Activated T-helper 1 cell treated with anti-CD3 and anti-CD28 coated beads, Interleukin-12 subunit alpha, Interleukin-12 subunit beta, Interleukin-2, Interleukin-4 antibody, amounts not matched to agents 30 ng/mL and 10 ng/mL and 1 ng/mL, durations not matched to agents 14 hours and 24 hours and 36 hours (primary cell): Measurements from ENCODE around the gene GNAQ. TPM values are rescaled to one million over a fixed set of nuclear protein-coding genes. Genes with fewer than 3 reads are reported as not detected.
"Not testable (repeated sequence)": the region's sequence is repeated elsewhere in the genome, so short reads cannot be mapped to it uniquely, and the experiment has no call there.

ENCODE experiments used
- DNase-seq: peaks from one replicate; pipeline ENCODE4 v3.0.0; 2021; ENCODE audit warnings: low spot score
- H3K27ac Mint-ChIP-seq: one replicate; pipeline ENCODE4 v1.8.0; 2021; ENCODE audit warnings: mild to moderate bottlenecking, mixed read lengths
- H3K27me3 Mint-ChIP-seq: one replicate; pipeline ENCODE4 v1.8.0; 2022; ENCODE audit warnings: mild to moderate bottlenecking, moderate library complexity, mixed read lengths; ENCODE audit not compliant: insufficient read depth
- H3K36me3 Mint-ChIP-seq: one replicate; pipeline ENCODE4 v1.8.0; 2021; ENCODE audit warnings: low read depth, mixed read lengths
- H3K4me1 Mint-ChIP-seq: one replicate; pipeline ENCODE4 v1.8.0; 2021; ENCODE audit warnings: low read depth, mixed read lengths
- H3K4me3 Mint-ChIP-seq: one replicate; pipeline ENCODE4 v1.8.0; 2021; ENCODE audit warnings: mild to moderate bottlenecking, moderate library complexity, mixed read lengths
- H3K9me3 Mint-ChIP-seq: one replicate; pipeline ENCODE4 v1.8.0; 2021; ENCODE audit warnings: mixed read lengths
- intact Hi-C: fragments of 100-400 bp; cut with micrococcal nuclease; formaldehyde crosslinking; loops from one replicate; pipeline ENCODE4 v1.15.1; 2024
- total RNA-seq: library from RNA; stranded (reverse); gene quantifications from 2 replicates; pipeline ENCODE4 v1.2.3, GENCODE V29; 2022

The GNAQ gene
- total RNA-seq, 1 donor from 2014 or later, result 27.0 TPM

DNA sequence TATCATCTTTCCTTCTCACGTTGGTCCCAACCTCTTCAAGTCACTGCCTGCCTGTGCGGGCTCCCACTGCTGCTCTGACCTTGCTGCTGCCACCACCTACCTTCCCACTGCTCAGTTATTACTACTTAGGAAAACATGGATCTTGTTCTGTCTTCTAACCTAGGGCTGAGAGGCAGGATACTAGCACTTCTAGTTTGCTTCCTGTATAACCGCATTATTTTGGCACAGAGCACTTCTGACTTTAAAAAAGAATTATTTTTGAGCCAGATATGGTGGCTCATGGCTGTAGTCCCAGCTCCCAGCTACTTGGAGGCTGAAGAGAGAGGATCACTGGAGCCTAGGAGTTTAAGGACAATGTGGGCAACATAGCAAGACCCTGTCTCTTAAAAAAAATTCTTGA lies 248.1 kb downstream of the GNAQ start:
- H3K36me3 Mint-ChIP-seq, result peaks cover 21% of the 10 kb centered on the region
- H3K9me3 Mint-ChIP-seq, result no peaks in the 10 kb centered on the region
- intact Hi-C loops, result no loop called here
- H3K4me1 Mint-ChIP-seq, result peaks cover 34% of the 10 kb centered on the region
- no peak overlapping the region for H3K4me3 Mint-ChIP-seq
- no peak overlapping the region for H3K27ac Mint-ChIP-seq
- no peak for DNase-seq
- H3K27me3 Mint-ChIP-seq, result no peaks in the 10 kb centered on the region

DNA sequence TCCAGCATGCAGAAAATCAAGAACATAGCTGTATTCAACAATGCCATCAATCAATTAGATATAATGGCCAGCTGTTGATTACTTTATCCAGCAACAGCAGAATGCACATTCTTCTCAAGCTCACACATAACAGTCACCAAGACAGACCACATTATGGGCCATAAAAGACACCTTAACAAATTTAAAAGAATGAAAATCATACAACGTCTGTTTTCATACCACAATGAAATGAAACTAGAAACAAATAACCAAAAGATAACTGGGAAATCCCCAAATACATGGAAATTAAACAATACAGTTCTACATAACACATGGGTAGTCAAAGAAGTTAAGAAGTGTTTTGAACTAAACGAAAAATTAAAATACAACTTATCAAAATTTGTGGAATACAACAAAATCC lies 252.6 kb downstream of the GNAQ start:
- Mint-ChIP-seq H3K9me3 (peaks cover 17% of the 10 kb centered on the region), H3K36me3 (peaks cover 36% of the 10 kb centered on the region), H3K4me1 (peaks cover 48% of the 10 kb centered on the region)

DNA sequence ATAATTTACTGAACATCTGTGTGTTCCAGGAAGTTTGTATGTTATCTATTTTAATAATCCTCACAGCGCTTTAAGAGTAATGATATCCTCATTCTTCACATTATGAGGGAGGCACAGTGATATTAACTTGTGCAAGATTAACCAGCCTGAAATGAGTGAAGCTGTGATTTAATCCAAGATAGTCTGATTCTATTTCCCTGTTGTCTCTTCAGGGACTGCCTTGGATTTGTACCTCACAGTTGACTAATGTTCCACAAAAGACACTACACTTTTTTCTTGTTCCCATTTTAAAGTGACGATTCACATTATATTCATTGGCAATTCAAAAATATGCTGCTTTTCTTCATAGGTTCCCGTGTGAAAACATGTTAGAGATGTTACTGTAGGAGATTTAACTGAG lies 258.2 kb downstream of the GNAQ start:
- intact Hi-C loops, result no loop called here
- peaks cover 13% of the 10 kb centered on the region for H3K4me1 Mint-ChIP-seq
- peaks cover 16% of the 10 kb centered on the region for H3K9me3 Mint-ChIP-seq
- DNase-seq, result no peak
- no peak overlapping the region for H3K27ac Mint-ChIP-seq
- H3K4me3 Mint-ChIP-seq, result no peak overlapping the region
- no peaks in the 10 kb centered on the region for H3K27me3 Mint-ChIP-seq
- H3K36me3 Mint-ChIP-seq, result peaks cover 20% of the 10 kb centered on the region

More for the DNA sequence above, 252.6 kb downstream of the GNAQ start:
- intact Hi-C loops, result loop anchor here (1.0 to 5.0 kb wide), 3 partner anchors 22 to 52 kb away; no protein-coding TSS in a partner anchor
- no peak for DNase-seq
- H3K4me3 Mint-ChIP-seq, result peak overlapping the region; percentile 76
- H3K27me3 Mint-ChIP-seq, result no peaks in the 10 kb centered on the region
- H3K27ac Mint-ChIP-seq, result peak overlapping the region; percentile 85

DNA sequence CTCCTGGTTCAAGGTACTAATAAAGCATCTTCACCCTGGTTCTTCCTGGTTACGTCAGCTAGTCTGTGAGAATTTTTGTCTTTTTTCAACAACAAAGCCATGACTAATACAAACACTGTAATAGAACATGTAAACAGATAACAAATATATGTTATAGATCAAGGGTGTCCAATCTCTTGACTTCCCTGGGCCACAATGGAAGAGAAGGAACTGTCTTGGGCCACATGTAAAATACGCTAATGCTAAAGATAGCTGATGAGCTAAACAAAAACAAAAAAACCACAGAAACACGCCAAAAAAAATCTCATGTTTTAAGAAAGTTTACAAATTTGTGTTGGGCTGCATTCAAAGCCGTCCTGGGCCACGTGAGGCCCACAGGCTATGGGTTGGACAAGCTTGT lies 259.0 kb downstream of the GNAQ start:
- Mint-ChIP-seq H3K27ac (no peak overlapping the region), H3K4me3 (no peak overlapping the region), H3K27me3 (no peaks in the 10 kb centered on the region), H3K36me3 (peaks cover 15% of the 10 kb centered on the region), H3K9me3 (peaks cover 12% of the 10 kb centered on the region), H3K4me1 (peaks cover 9% of the 10 kb centered on the region)
- no peak for DNase-seq
- intact Hi-C loops, result no loop called here

DNA sequence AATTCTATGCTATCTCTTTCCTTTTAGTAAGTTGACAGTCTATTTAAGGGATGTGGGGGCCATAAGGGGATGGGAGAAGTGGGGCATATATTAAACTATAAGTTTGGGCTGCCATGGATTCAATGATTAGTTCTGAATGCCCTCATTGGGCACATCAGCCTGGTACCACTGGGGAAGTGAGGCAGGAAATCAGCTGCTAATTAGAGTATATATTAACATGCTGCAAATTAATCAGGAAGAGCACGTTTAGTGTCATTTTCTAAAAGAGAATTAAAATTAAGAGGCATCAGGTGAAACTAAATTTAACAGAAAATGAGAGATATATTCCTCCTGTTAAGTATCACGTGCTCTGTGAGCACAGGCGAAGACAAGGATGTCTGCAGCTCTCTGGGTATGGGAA lies 260.4 kb downstream of the GNAQ start:
- Mint-ChIP-seq H3K36me3 (peaks cover 7% of the 10 kb centered on the region), H3K4me3 (no peak overlapping the region), H3K9me3 (peaks cover 2% of the 10 kb centered on the region), H3K4me1 (peaks cover 3% of the 10 kb centered on the region), H3K27ac (no peak overlapping the region), H3K27me3 (no peaks in the 10 kb centered on the region)
- intact Hi-C loops, result loop anchor here (2.0 kb wide), 1 partner anchor 40 kb away; no protein-coding TSS in a partner anchor
- DNase-seq, result no peak

DNA sequence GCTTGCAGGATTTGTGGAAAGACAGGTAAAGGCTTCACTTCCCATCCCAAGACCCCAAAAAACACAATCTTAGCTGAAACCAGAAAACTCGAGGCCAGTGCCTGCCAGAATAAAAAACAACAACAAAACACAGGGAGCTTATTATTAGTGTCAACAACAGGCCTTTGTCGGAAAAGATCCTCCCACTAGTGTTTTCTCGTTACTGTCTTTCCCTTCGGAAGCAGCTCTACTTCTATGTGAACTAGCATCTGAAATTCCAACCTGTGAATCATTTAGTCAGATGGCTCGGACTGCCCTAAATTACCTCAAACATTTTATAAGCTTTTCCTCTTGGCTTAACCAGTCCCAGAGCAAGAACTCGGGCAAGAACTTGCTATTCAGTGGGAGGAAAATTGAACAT lies 261.3 kb downstream of the GNAQ start:
- intact Hi-C loops, result loop anchor here (2.0 kb wide), 1 partner anchor 40 kb away; no protein-coding TSS in a partner anchor
- Mint-ChIP-seq H3K4me1 (peaks cover 6% of the 10 kb centered on the region), H3K36me3 (peaks cover 9% of the 10 kb centered on the region), H3K27ac (no peak overlapping the region), H3K4me3 (no peak overlapping the region), H3K27me3 (no peaks in the 10 kb centered on the region), H3K9me3 (no peaks in the 10 kb centered on the region)
- DNase-seq, result no peak

DNA sequence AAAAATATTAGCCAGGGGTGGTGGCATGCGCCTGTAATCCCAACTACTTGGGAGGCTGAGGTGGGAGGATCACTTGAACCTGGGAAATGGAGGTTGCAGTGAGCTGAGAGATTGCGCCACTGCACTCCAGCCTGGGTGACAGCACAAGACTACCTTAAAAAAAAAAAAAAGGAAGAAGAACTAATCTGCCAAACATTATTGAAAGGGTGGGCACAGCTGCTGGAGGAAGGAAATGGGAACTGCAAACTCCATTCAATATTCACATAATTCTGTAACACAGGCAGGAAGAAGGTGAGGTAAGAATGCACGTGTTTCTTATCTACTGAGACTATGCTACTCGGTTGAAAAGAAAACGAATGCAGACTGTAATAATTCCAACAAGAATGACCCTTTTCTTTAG lies 262.4 kb downstream of the GNAQ start:
- H3K36me3 Mint-ChIP-seq, result peaks cover 9% of the 10 kb centered on the region
- H3K27me3 Mint-ChIP-seq, result no peaks in the 10 kb centered on the region
- H3K9me3 Mint-ChIP-seq, result no peaks in the 10 kb centered on the region
- H3K27ac Mint-ChIP-seq, result peak overlapping the region; percentile 34
- H3K4me3 Mint-ChIP-seq, result no peak overlapping the region
- peaks cover 13% of the 10 kb centered on the region for H3K4me1 Mint-ChIP-seq
- no peak for DNase-seq
- intact Hi-C loops, result loop anchor here (5.0 kb wide), 1 partner anchor 292 kb away; no protein-coding TSS in a partner anchor

DNA sequence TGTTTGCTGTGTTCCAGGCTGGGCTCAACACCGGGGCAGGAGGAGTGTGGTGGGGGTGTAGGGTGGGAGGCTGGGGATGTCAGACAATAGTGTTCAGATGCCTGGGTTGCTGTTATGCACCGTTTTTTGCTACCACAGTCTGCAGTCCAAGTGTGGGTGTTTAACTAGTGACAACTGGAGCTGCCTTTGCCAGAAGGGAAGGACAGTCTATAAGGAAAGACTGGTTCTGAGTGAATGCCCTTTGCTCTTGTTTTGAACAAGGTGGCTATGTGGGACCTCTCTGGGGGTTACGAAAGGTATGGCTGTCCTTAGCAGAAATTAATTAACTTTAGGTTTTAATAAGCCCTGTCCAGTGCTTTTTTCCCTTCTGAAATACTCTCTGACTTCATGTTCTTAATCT lies 265.0 kb downstream of the GNAQ start:
- Mint-ChIP-seq H3K27ac (no peak overlapping the region), H3K36me3 (peaks cover 7% of the 10 kb centered on the region), H3K27me3 (no peaks in the 10 kb centered on the region), H3K9me3 (no peaks in the 10 kb centered on the region), H3K4me3 (no peak overlapping the region), H3K4me1 (peaks cover 13% of the 10 kb centered on the region)
- intact Hi-C loops, result loop anchor here (5.0 kb wide), 1 partner anchor 289 kb away; no protein-coding TSS in a partner anchor
- DNase-seq, result no peak

DNA sequence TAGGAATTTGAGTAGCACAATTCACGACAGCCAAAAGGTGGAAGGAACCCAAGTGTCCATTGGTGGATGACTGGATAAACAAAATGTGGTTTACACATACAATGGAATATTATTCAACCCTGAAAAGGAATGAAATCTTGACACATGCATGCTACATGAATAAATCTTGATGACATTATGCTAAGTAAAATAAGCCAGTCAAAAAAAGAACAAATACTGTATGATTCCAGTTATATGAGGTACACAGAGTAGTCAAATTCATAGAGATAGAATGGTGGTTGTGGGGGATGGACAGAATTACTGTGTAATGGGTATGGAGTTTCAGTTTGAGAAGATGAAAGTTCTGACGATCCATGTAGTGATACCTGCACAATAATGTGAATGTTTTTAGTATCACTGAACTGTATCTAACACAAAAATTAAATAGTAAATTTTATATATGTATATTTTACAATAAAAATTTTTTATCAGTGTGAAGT lies 265.8 kb downstream of the GNAQ start:
- Mint-ChIP-seq H3K36me3 (peaks cover 7% of the 10 kb centered on the region), H3K9me3 (no peaks in the 10 kb centered on the region), H3K4me1 (peaks cover 13% of the 10 kb centered on the region), H3K27ac (peak overlapping the region; percentile 24), H3K27me3 (no peaks in the 10 kb centered on the region), H3K4me3 (no peak overlapping the region)
- no peak for DNase-seq
- intact Hi-C loops, result loop anchor here (5.0 kb wide), 1 partner anchor 289 kb away; no protein-coding TSS in a partner anchor

DNA sequence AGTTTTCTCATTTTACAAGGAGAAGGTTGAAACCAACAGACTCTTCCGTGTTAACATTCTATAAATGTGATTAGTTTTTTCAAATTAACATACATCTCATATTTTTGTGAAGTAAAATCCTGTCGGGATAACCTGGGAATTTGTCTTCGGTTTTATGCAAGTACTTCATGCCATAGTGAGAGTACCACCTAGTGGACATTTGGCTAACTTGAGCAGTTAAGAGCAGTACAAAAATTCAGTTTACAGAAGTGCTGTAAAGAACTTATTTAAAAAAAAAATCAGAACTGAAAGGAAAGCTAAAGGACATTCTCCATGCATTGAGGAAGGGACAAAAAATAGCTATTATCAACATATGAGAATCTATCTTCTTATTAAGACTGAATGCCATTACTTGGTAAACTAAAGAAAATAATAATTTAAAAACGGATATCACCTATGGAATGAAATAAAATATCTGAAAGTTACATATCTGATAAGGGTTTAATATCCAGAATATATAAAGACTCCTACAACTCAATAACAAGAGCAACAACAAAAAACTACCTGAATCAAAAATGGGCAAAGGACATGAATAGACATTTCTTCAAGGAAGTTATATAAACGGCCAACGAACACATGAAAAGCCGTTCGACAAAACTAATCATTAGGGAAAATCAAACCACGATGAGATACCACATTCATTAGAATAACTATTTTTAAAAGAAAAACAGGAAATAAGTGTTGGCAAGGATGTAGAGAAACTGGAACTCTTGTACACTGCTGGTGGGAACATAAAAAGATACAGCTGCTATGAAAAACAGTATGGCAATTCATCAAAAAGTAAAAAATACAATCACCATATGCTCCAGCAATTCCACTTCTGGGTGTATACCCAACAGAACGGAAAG lies 266.5 kb downstream of the GNAQ start:
- no peak overlapping the region for H3K27ac Mint-ChIP-seq
- intact Hi-C loops, result loop anchor here (5.0 kb wide), 1 partner anchor 288 kb away; no protein-coding TSS in a partner anchor
- peaks cover 7% of the 10 kb centered on the region for H3K36me3 Mint-ChIP-seq
- H3K9me3 Mint-ChIP-seq, result no peaks in the 10 kb centered on the region
- H3K27me3 Mint-ChIP-seq, result no peaks in the 10 kb centered on the region
- H3K4me1 Mint-ChIP-seq, result peaks cover 13% of the 10 kb centered on the region
- DNase-seq, result no peak
- H3K4me3 Mint-ChIP-seq, result no peak overlapping the region

DNA sequence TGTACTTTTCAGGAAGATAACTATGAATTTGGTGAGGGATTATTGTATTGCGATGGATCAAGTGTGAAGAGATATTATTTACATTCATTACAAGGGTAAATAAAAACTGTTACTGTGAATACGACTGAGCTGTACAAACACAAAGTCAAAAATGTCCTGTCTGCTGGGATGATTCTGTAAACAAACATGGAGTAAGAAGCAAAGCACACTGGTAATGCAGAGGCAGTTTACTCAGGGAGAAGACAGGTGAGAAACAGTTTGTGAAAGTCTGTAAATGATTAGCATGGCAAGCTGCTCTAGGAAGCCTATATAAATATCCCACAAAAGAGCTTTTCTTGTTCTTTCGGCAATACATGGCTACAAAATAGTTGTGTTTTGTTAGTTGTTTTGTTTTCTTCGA lies 268.0 kb downstream of the GNAQ start:
- no peaks in the 10 kb centered on the region for H3K9me3 Mint-ChIP-seq
- H3K36me3 Mint-ChIP-seq, result peaks cover 7% of the 10 kb centered on the region
- no peaks in the 10 kb centered on the region for H3K27me3 Mint-ChIP-seq
- H3K4me1 Mint-ChIP-seq, result peaks cover 13% of the 10 kb centered on the region
- H3K27ac Mint-ChIP-seq, result no peak overlapping the region
- intact Hi-C loops, result no loop called here
- no peak for DNase-seq
- H3K4me3 Mint-ChIP-seq, result no peak overlapping the region

DNA sequence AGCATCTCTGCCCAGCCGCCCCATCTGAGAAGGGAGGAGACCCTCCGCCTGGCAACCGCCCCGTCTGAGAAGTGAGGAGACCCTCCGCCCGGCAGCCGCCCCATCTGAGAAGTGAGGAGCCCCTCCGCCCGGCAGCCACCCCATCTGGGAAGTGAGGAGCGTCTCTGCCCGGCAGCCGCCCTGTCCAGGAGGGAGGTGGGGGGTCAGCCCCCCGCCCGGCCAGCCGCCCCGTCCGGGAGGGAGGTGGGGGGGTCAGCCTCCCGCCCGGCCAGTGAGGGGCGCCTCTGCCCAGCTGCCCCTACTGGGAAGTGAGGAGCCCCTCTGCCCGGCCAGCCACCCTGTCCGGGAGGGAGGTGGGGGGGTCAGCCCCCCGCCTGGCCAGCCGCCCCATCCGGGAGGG lies 270.7 kb downstream of the GNAQ start:
- peaks cover 12% of the 10 kb centered on the region for H3K4me1 Mint-ChIP-seq
- H3K27me3 Mint-ChIP-seq, H3K36me3 Mint-ChIP-seq, H3K4me3 Mint-ChIP-seq, DNase-seq, intact Hi-C loops, H3K9me3 Mint-ChIP-seq, H3K27ac Mint-ChIP-seq: not testable (repeated sequence)

DNA sequence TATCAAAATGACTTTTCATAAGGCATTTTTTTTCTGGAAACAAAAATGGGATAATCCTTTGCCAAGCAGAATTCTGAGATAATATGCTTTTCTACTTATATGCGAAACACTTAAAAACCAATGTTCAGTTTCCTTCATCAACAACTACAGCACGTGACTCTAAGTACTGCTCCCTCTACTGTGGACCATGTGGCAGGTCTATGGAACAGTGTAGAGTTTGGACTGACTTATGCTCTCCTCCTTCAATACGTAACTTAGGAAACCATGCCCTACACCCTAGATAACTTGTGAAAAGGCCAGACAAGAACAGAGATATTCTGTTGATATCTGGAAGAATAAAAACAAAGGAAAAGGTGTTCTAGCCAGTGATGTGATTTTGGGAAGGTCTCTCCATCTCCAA lies 272.2 kb downstream of the GNAQ start:
- Mint-ChIP-seq H3K9me3 (no peaks in the 10 kb centered on the region), H3K36me3 (peaks cover 3% of the 10 kb centered on the region), H3K4me1 (no peaks in the 10 kb centered on the region), H3K4me3 (no peak overlapping the region), H3K27ac (no peak overlapping the region), H3K27me3 (no peaks in the 10 kb centered on the region)
- DNase-seq, result no peak
- intact Hi-C loops, result loop anchor here (10.0 kb wide), 1 partner anchor 205 kb away; no protein-coding TSS in a partner anchor
